C4-2B (cell line): ENCODE results near the gene PSORS1C2.

Source experiments
- ZFX ChIP-seq: fragments of 450-650 bp; IDR thresholded peaks from 2 replicates; pipeline ENCODE4 v1.6.1; 2017
- TF ChIP-seq, protein P1 (sequence below): fragments of 450-650 bp; conservative IDR thresholded peaks from 2 replicates; pipeline ENCODE4 v1.5.1; 2017; ENCODE audit warnings: mild to moderate bottlenecking

DNA sequence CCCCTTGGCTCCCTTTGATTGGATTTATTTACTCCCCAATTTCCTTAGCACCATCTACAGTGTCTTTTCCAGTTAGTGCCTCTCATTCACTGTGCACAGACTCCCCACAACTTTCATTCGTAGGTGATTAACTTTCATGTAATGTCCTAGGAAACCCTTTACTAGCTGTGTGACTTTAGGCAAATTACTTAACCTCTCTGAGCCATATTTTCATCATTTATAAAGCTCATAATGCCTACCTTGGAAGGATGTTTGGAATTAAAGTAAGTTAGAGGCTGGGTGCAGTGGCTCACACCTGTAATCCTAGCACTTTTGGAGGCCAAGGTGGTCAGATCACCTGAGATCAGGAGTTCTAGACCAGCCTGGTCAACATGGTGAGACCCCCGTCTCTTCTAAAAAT is 46.6 kb downstream of the PSORS1C2 start:
- TF ChIP-seq, protein P1, sequence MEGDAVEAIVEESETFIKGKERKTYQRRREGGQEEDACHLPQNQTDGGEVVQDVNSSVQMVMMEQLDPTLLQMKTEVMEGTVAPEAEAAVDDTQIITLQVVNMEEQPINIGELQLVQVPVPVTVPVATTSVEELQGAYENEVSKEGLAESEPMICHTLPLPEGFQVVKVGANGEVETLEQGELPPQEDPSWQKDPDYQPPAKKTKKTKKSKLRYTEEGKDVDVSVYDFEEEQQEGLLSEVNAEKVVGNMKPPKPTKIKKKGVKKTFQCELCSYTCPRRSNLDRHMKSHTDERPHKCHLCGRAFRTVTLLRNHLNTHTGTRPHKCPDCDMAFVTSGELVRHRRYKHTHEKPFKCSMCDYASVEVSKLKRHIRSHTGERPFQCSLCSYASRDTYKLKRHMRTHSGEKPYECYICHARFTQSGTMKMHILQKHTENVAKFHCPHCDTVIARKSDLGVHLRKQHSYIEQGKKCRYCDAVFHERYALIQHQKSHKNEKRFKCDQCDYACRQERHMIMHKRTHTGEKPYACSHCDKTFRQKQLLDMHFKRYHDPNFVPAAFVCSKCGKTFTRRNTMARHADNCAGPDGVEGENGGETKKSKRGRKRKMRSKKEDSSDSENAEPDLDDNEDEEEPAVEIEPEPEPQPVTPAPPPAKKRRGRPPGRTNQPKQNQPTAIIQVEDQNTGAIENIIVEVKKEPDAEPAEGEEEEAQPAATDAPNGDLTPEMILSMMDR, result no peak
- TF ChIP-seq ZFX, result no peak
